Gastrocnemius medialis (tissue), 4 donors: ENCODE results near the gene RPP14. TPM values are rescaled to one million over a fixed set of nuclear protein-coding genes. Genes with fewer than 3 reads are reported as not detected.

Experiments used
- ATAC-seq, 2 donors: fragments of 150-250 bp; one replicate each; pipeline ENCODE4 v1.9.1; 2016
- DNase-seq, 2 donors: peaks; one replicate each; pipeline ENCODE4 v3.0.0-alpha.2; 2019
- H3K27ac ChIP-seq, 4 donors: fragments of 200-600 bp; sonication (generic); 1 replicate in 1 of 4; 2 replicates in 3 of 4; pipeline ENCODE4 v1.5.1; 2016 to 2018; ENCODE audit warnings: mild to moderate bottlenecking in 2 of 4, moderate library complexity in 1 of 4
- H3K27me3 ChIP-seq, 3 donors: fragments of 200-600 bp; sonication (generic) in 2 of 3; 1 replicate in 1 of 3; 2 replicates in 2 of 3; pipeline versions ENCODE4 v1.5.1 to v1.6.0; 2016 to 2019; ENCODE audit warnings: mild to moderate bottlenecking in 1 of 3, moderate library complexity in 1 of 3
- H3K36me3 ChIP-seq, 2 donors: fragments of 200-600 bp; sonication (generic) in 1 of 2; one replicate each; pipeline ENCODE4 v1.5.1; 2017 to 2018
- H3K4me1 ChIP-seq, 2 donors: fragments of 200-600 bp; sonication (generic) in 1 of 2; one replicate each; pipeline ENCODE4 v1.5.1; 2016 to 2017; ENCODE audit warnings: mild to moderate bottlenecking in 2 of 2
- H3K4me3 ChIP-seq, 4 donors: fragments of 200-600 bp; sonication (generic) in 3 of 4; 1 replicate in 1 of 4; 2 replicates in 3 of 4; pipeline ENCODE4 v1.5.1; 2016 to 2019; ENCODE audit warnings: mild to moderate bottlenecking in 2 of 4
- H3K9me3 ChIP-seq, 3 donors: fragments of 200-600 bp; sonication (generic) in 2 of 3; 1 replicate in 1 of 3; 2 replicates in 2 of 3; pipeline ENCODE4 v1.5.1; 2016 to 2019
- POLR2A ChIP-seq, 2 donors: fragments of 450-650 bp; IDR thresholded peaks; one replicate each; pipeline ENCODE4 v1.6.1; 2017; ENCODE audit warnings: antibody characterized with exemption in 2 of 2, mild to moderate bottlenecking in 2 of 2, moderate library complexity in 2 of 2
- in situ Hi-C, 4 donors: fragments of 200-750 bp; cut with MboI; loops; one replicate each; pipeline versions ENCODE4 v1.15.0 to v1.8.0; 2017; ENCODE audit warnings: low sequenced_read_pairs in 4 of 4
- intact Hi-C: fragments of 100-400 bp; cut with DNase I; formaldehyde crosslinking; loops from one replicate; pipeline ENCODE4 v1.15.1; 2023; ENCODE audit warnings: low total_unique reads
- total RNA-seq, 4 donors: library from RNA; depleted of rRNA; stranded (reverse); fragments of >200 nt; gene quantifications; one replicate each; pipeline versions ENCODE4 v1.1.0 to v1.2.3, GENCODE V29; 2016
- TF ChIP-seq, protein P1 (sequence below), 5 experiments: fragments of 450-650 bp in 3 of 5; fragments of 200-600 bp in 2 of 5; sonication (generic) in 2 of 5; IDR thresholded peaks in 4 of 5; conservative IDR thresholded peaks in 1 of 5; 1 replicate in 4 of 5; 2 replicates in 1 of 5; pipeline ENCODE4 v1.5.1; 2016 to 2019; ENCODE audit warnings: antibody characterized with exemption in 5 of 5, mild to moderate bottlenecking in 3 of 5, moderate library complexity in 3 of 5

Gene RPP14
- total RNA-seq, 4 donors from 2014 or later, result 16.6 to 28.9 (median 17.1) TPM

DNA sequence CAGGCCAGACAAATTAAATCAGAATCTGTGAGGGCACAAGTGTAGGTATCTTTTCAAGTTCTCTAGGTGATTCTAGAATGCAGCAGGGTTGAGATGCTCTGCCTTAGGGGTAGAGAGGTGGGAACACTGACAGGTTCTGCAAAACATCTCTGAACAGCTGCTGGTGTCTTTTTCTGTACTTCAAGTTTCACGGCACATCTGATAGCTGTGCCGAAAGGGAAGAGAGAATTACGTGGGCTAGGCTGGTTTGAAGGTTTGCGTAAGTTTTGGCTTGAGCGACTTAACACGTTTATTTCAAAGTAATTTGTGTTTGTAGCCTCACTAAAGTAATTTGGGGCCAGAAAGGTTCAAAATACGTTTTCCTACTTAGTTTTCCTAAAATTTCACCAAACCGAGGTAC, 49.1 kb downstream of the RPP14 start:
- H3K4me1 ChIP-seq, result peaks cover 14% of the 10 kb centered on the region in 2 donors
- in situ Hi-C loops, result no loop called here

DNA sequence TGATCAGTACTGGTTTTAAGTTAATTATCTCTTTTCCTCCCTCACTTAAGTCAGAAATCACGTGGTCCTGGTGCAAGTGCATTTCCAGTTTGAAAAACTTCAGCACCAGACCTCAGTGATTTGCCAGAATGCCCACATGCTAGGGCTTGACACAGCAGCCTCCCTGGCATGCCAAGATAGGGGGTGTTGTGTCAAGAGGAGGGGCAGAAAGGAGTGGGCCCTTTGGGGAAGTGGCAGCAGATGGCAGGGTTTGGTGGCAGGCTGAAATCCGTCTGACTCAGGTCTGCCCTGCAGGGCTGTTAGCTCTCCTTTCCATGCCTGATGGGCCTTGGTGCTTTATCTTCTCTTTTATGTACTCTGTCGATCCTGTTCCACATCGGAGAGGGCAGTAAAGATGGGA, 50.0 kb downstream of the RPP14 start:
- Histone ChIP-seq H3K27me3 (no peaks in the 10 kb centered on the region), H3K36me3 (no peaks in the 10 kb centered on the region), H3K27ac (no peak overlapping the region), H3K9me3 (no peaks in the 10 kb centered on the region), H3K4me1 (peaks cover 5% of the 10 kb centered on the region in 2 donors), H3K4me3 (no peak overlapping the region)
- no peak for TF ChIP-seq POLR2A (IDR thresholded peaks at IDR 0.05)
- TF ChIP-seq, protein P1, sequence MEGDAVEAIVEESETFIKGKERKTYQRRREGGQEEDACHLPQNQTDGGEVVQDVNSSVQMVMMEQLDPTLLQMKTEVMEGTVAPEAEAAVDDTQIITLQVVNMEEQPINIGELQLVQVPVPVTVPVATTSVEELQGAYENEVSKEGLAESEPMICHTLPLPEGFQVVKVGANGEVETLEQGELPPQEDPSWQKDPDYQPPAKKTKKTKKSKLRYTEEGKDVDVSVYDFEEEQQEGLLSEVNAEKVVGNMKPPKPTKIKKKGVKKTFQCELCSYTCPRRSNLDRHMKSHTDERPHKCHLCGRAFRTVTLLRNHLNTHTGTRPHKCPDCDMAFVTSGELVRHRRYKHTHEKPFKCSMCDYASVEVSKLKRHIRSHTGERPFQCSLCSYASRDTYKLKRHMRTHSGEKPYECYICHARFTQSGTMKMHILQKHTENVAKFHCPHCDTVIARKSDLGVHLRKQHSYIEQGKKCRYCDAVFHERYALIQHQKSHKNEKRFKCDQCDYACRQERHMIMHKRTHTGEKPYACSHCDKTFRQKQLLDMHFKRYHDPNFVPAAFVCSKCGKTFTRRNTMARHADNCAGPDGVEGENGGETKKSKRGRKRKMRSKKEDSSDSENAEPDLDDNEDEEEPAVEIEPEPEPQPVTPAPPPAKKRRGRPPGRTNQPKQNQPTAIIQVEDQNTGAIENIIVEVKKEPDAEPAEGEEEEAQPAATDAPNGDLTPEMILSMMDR (IDR thresholded peaks at IDR 0.05 in 4 of 5, conservative IDR thresholded peaks at IDR 0.05 in 1 of 5), result no peak
- no peak for ATAC-seq
- in situ Hi-C loops (no loop called here), intact Hi-C loops (no loop called here)
- DNase-seq, result no peak

More for the DNA sequence above, 49.1 kb downstream of the RPP14 start:
- H3K36me3 ChIP-seq, result no peaks in the 10 kb centered on the region
- intact Hi-C loops, result no loop called here
- ATAC-seq, result peak in 1 of 2 donors; percentile 30
- H3K9me3 ChIP-seq, result no peaks in the 10 kb centered on the region
- TF ChIP-seq, protein P1 (IDR thresholded peaks at IDR 0.05 in 4 of 5, conservative IDR thresholded peaks at IDR 0.05 in 1 of 5), result no peak
- TF ChIP-seq POLR2A (IDR thresholded peaks at IDR 0.05), result no peak
- no peak for DNase-seq
- no peak overlapping the region for H3K27ac ChIP-seq
- no peaks in the 10 kb centered on the region for H3K27me3 ChIP-seq
- no peak overlapping the region for H3K4me3 ChIP-seq

DNA sequence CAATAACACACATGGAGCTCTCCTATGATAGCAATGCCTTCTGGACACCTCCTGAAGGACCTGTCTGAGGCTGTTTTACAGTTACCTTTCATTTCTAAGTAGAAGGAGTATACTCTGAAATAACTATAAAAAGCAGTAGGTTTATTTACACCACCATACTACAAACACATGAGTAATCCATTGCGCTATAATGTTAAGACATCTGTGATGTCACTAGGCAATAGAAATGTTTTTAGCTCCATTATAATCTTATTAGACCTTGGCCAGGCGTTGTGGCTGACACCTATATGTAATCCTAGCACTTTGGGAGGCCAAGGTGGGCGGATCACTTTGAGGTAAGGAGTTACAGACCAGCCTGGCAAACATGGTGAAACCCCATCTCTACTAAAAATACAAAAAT, 51.4 kb downstream of the RPP14 start:
- Histone ChIP-seq H3K27ac (no peak overlapping the region), H3K36me3 (no peaks in the 10 kb centered on the region), H3K27me3 (no peaks in the 10 kb centered on the region), H3K4me3 (no peak overlapping the region), H3K4me1 (peaks cover 0 to 7% of the 10 kb centered on the region in 2 donors), H3K9me3 (no peaks in the 10 kb centered on the region)
- intact Hi-C loops (no loop called here), in situ Hi-C loops (no loop called here)
- DNase-seq, result no peak
- no peak for ATAC-seq
- TF ChIP-seq, protein P1 (IDR thresholded peaks at IDR 0.05 in 4 of 5, conservative IDR thresholded peaks at IDR 0.05 in 1 of 5), result no peak
- no peak for TF ChIP-seq POLR2A (IDR thresholded peaks at IDR 0.05)

DNA sequence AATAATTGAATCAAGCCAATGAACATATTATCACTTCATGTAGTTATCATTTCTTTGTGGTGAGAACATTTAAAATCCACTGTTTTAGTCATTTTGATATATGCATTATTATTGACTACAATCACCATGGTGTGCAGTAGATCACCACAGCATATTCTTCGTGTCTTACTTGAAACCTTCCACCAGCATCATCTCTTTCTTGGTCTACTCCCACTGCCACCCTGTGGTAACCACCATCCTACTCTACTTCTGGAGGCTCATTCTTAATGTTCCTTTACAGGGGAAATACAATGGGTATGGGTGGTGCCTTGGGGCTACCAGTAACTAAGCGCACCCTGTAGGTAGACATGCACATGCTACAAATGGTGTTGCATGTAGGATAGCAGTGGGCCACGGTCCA, 52.0 kb downstream of the RPP14 start:
- H3K4me1 ChIP-seq, result peaks cover 0 to 7% of the 10 kb centered on the region in 2 donors
- in situ Hi-C loops (no loop called here), intact Hi-C loops (no loop called here)
- ATAC-seq (no peak), DNase-seq (no peak)
- no peak overlapping the region for H3K4me3 ChIP-seq
- no peaks in the 10 kb centered on the region for H3K9me3 ChIP-seq
- TF ChIP-seq, protein P1 (IDR thresholded peaks at IDR 0.05 in 4 of 5, conservative IDR thresholded peaks at IDR 0.05 in 1 of 5), result no peak
- TF ChIP-seq POLR2A (IDR thresholded peaks at IDR 0.05), result no peak
- no peak overlapping the region for H3K27ac ChIP-seq
- H3K36me3 ChIP-seq, result no peaks in the 10 kb centered on the region
- H3K27me3 ChIP-seq, result no peaks in the 10 kb centered on the region

DNA sequence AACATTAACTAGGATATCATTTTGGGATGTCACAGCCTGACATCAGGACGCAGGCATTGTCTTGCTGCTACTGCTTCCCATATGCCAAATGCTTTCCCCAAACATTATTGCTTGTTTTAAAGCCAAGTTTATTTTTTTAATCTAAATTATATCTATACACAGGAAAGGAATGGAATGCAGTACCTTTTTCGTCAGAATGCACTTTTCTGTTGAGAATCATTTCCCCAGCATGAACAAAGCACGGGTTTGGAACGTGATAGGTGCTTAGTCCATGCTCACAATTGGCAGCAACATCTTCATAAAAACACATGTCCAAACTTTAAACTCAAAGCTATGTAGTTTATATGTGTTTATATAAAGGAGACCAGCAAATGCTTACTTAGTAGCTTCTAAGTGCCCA, 52.8 kb downstream of the RPP14 start:
- ATAC-seq, result no peak
- in situ Hi-C loops, result no loop called here
- no peak overlapping the region for H3K27ac ChIP-seq
- intact Hi-C loops, result no loop called here
- H3K27me3 ChIP-seq, result no peaks in the 10 kb centered on the region
- no peaks in the 10 kb centered on the region for H3K9me3 ChIP-seq
- no peak for TF ChIP-seq POLR2A (IDR thresholded peaks at IDR 0.05)
- TF ChIP-seq, protein P1 (IDR thresholded peaks at IDR 0.05 in 4 of 5, conservative IDR thresholded peaks at IDR 0.05 in 1 of 5), result no peak
- H3K4me1 ChIP-seq, result peaks cover 0 to 7% of the 10 kb centered on the region in 2 donors
- no peaks in the 10 kb centered on the region for H3K36me3 ChIP-seq
- no peak overlapping the region for H3K4me3 ChIP-seq
- no peak for DNase-seq
